ENCODE results near the gene JARID2.
"Not testable (repeated sequence)": the region's sequence is repeated elsewhere in the genome, so short reads cannot be mapped to it uniquely, and the experiment has no call there.

JARID2 gene

DNA sequence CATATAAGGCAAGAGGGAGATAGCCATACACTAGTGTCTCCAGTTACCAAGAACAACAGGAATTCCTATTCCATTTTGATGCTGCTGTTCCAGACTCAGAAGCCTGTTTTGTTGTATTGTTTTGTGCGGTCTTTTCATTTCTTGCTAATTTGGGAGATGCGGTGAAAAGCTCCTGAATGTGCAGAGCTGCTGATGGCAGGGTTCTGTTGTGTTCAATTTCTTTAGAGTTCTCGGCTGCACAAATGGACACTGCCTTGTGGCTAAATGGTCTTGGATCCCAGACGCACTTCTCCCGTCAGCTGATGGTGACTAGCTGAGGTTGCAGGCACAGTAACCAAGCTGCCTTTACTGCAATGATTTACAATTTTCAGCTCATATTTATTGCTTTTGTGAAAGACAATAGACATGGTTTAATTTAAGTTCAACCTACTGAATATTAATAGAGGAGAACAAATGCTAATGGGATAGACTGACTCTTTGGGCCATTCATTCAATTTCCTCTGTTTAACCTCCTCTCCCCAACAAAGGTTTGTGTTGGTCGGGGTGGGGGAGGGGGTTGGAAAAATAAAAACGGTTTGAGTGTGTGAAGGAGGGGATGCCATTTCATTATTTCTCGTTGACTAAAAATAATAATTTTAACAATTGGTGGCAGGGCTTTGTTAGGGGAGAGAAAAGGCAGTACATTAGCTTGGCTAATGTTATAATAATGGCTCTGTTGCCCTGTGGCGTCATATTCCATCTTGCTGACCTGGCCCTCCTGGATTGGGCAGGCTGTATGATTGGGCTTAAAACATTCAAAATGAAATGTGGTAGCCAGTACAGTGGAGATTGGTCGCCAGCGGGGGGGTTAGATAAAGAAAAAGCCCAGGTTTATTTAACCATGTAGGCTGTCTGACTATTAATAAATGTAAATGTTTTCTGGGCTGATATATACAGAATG, 159.5 kb downstream of the JARID2 start:
- no peak for DNase-seq

- DNase-seq = no peak
These were observed 160.6 kb downstream of the JARID2 start for GRCh38 chr6:15406452-15406851.

DNA sequence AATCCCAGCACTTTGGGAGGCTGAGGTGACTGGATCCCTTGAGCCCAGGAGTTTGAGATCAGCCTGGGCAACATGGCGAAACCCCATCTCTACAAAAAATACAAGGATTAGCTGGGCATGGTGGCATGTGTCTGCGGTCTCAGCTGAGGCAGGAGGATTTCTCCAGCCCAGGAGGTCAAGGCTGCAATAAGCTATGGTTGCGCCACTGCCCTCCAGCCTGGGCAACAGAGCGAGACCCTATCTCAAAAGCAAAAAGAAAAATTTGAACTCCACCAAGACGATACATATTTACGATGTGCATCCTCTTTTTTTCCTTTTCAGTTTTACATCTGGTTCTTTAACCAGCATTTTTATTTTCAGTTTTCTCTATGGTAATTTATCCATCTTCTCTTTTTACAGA, 162.1 kb downstream of the JARID2 start:
- DNase-seq = no peak

- DNase-seq = no peak
These were observed 162.9 kb downstream of the JARID2 start for GRCh38 chr6:15408758-15409157.

- DNase-seq = no peak
These were observed 163.6 kb downstream of the JARID2 start for GRCh38 chr6:15409301-15410125.

GRCh38 chr6:15410126-15410391, 164.2 kb downstream of the JARID2 start:
- DNase-seq = no peak

DNA sequence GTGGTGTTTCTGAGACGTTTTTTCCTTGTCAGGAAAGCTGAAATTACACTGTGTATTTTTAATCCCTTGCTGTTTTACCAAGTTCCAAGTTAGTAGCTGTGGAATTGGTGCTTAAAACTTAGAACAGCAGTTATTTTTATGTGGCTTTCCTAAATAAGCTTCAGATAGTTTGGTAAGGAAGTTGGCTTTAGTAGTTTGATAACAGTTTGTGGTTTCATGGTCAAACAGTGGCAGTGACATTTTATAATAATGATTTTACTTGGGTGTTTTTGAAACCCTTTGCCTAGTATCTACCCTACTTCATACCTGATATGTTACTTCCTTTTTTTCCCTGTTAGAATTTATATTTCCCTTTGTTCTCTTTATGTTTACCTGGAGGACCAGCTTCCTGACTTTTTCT, 164.9 kb downstream of the JARID2 start:
- no peak for DNase-seq

DNA sequence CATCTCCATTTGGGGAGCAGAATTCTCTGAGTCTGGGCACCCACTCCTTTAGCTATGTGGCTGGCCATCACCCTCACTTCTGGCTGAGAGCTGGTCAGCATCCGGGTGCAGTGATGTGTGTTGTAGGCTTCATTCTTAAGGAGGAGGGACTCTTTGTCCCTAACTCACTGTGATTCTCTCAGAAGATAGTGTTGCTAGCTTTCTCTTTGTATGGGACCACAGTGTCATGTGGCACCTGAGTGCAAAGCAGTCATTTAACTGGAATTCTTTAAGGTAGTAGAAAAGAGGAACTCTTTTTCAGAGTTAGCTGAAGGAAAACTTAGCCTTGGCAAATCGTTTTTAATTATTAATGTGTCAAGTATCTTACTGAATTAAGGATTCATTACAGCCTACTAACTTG, 165.9 kb downstream of the JARID2 start:
- no peak for DNase-seq

GRCh38 chr6:15412767-15413166, 166.9 kb downstream of the JARID2 start:
- no peak for DNase-seq

DNA sequence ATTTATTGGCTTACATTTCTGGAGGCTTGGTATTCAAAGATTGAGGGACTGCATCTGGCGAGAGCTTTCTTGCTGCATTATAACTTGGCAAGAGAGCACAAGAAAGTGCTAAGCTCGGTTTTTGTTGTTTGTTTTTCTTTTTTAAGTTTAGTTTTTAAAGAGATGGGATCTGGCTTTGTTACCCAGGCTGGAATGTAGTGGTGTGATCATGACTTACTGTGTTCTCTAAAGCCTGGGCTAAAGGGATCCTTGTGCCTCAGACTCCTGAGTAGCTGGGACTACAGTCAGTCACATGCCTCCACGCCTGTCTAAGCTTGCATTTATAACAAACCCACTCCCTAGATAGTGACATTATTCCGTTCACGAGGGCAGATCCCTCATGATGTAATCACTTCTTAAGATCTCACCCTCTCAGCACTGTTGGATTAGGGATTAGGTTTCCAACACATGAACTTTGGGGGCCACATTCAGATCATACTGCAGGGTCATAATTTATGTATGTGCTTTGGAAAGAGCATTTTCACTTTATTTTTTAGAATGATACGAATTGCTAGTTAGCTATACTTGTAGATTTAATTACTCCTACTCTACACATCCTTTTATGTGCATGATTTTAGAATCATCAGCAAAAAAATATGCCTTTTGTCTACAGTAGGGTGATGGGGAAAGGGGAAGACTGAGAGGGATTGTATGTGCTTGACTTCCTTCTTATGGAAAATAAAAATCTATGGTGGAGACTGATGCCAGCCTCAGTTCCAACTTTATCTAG, 167.8 kb downstream of the JARID2 start:
- DNase-seq = no peak

- DNase-seq = no peak
These were observed 168.4 kb downstream of the JARID2 start for GRCh38 chr6:15414235-15414612.

DNA sequence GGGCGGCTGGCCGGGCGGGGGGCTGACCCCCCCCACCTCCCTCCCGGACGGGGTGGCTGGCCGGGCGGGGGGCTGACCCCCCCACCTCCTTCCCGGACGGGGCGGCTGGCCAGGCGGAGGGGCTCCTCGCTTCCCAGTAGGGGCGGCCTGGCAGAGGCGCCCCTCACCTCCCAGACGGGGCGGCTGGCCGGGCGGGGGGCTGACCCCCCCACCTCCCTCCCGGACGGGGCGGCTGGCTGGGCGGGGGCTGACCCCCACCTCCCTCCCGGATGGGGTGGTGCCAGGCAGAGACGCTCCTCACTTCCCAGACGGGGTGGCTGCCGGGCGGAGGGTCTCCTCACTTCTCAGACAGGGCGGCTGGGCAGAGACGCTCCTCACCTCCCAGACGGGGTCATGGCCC, 169.8 kb downstream of the JARID2 start:
- not testable (repeated sequence) for DNase-seq

- no peak for DNase-seq
These were observed 171.2 kb downstream of the JARID2 start for GRCh38 chr6:15416932-15417509.

GRCh38 chr6:15417811-15418210, 171.9 kb downstream of the JARID2 start:
- DNase-seq = no peak

- DNase-seq = no peak
These were observed 173.6 kb downstream of the JARID2 start for GRCh38 chr6:15419493-15419892.

- DNase-seq = no peak
These were observed 175.1 kb downstream of the JARID2 start for GRCh38 chr6:15420959-15421438.

DNA sequence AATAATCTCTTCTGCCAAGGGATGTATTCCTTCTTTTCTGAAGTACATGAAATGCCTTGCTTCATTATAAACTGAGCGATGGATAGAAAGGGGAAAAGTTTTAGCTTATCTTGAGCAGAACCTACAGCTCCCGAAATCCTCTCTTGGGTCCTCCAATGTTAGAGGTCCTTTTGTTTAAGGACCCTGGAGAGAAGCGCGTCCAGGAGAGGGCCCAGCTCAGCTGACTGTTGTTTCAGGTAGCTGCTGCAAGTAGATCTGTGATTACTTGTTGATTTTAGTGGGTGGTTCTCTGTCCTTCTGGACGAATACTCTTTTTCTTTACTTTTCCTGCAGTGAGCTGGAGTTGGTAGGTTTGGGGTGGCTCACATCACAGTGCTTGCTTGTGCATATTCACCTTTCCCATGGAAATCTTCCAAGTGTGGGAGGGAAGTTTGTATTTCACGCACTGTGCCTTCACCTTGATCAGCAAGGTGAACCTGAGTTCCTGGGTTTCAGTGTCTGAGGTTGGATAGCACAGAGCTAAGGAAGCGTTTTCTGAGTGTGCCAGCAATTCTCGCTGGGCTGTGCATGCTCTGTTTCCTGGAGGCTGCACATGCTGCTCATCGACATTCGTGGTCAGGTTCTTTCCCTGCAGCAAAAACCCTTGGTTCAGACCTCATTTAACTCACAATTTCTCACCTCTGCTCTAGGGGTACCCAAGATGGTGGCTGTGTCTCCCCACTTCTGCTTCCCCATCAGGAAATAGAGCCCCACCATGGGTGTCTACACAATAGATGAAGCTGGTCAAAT, 176.3 kb downstream of the JARID2 start:
- DNase-seq = no peak

DNA sequence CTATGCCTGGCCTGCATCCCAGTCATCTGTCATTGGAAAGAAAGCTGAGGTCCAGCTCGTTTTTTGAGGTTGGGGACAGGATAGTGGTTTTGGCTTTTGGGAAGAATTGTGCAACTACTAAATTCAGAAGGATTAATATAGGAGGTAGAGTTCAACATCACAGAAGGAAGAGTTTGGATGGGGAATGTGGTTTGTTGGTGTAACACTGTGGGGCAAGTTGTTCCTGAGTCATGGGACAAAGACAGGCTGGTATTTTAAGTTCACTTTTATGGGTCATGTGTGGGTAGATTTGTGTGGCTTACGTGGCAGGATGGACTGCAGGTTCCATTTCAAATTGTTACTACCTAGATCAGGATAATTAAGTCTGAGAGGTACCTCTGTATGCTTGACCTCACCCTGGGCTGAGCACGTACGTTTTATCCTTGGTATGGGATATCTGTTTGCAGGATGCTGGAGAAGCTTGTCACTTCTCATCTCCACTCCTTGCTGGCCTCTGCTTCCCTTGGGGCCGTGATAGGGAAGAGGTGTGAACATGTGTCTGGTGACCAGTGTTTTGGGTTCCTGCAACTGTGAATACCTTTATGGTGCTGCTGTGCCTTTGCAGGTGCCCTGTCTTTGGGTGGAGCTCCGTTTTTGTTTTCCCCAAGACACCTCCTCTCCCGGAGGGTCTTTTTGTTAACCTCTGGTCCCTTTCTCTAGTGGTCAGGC, 177.6 kb downstream of the JARID2 start:
- no peak for DNase-seq

DNA sequence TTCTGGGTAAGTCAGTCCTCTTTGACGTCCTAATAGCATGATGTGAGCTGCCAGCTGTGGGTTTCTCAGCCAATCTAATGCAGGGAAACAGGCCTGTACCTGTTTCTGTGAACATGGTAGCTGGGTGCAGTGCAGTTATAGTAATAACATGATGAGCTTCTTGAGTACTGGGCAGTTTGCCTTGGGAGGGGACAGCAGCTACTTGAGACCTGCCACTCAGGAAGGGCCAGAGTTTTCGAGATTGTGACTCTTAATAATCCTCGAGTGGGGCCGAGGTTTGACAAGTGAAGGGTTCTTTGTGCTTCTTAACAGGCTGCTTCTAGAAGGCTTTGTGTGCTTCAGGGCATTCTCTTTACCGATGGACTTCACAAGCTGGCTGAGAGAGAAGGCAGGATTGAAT, 180.1 kb downstream of the JARID2 start:
- no peak for DNase-seq

DNA sequence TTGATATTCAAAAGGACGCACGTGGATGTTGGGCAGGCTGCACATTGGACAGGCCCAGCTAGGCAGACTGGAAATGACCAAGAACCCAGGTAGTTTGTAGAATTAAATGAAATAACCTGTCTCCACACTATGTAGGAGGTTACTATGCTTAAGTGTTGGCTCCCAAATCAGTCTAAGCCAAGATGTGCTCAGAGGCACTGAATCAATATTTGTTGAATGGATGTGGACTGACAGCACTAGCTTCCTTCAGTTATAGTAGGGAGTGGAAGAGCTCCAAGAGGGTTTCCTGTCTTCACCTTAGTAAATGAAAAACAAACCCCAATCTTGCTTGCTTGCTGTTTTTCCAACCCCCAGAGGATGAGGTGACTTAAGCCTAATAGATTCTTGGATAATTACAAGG, 180.5 kb downstream of the JARID2 start:
- DNase-seq = no peak

DNA sequence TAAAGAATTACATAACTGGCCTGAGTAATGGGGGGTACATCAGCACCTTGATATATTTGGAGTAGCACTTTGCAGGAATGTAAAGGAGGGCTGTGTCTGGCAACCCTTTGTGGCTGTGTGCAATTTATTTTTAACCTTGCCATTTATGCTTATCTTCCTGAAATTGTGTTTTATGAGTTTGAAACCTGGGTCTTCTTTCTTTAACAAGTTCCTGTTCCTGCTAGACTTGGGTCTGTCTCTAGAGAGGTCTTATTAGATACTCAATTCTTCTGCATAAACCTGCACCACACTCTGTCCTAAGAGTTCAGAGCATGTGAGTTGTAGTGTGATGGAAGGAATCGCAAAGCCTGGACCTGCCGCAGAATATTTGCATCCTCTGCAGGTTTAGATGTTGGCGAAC, 181.0 kb downstream of the JARID2 start:
- DNase-seq = no peak
